Measurements from ENCODE around the gene GTF2F2.

Gene GTF2F2

GRCh38 chr13:45136741-45137504, 16.6 kb downstream of the GTF2F2 start:
- TF ChIP-seq CTCF (IDR thresholded peaks at IDR 0.05; ENCODE audit: low read depth, low read length) = no peak
- in situ Hi-C loops (cut with HindIII; ENCODE audit: low sequenced_read_pairs) = no loop called here
- DNase-seq (ENCODE audit: low read depth, low spot score) = no peak
- no peak overlapping the region for H3K4me3 ChIP-seq (ENCODE audit: low read depth, low read length)

GRCh38 chr13:45137526-45137925, 17.2 kb downstream of the GTF2F2 start:
- in situ Hi-C loops (cut with HindIII; ENCODE audit: low sequenced_read_pairs) = no loop called here
- no peak for DNase-seq (ENCODE audit: low read depth, low spot score)
- TF ChIP-seq CTCF (IDR thresholded peaks at IDR 0.05; ENCODE audit: low read depth, low read length) = no peak
- no peak overlapping the region for H3K4me3 ChIP-seq (ENCODE audit: low read depth, low read length)

GRCh38 chr13:45138282-45138681, 18.0 kb downstream of the GTF2F2 start:
- DNase-seq (ENCODE audit: low read depth, low spot score) = no peak
- in situ Hi-C loops (cut with HindIII; ENCODE audit: low sequenced_read_pairs) = no loop called here
- no peak for TF ChIP-seq CTCF (IDR thresholded peaks at IDR 0.05; ENCODE audit: low read depth, low read length)
- no peak overlapping the region for H3K4me3 ChIP-seq (ENCODE audit: low read depth, low read length)

- in situ Hi-C loops (cut with HindIII; ENCODE audit: low sequenced_read_pairs) = no loop called here
- H3K4me3 ChIP-seq (ENCODE audit: low read depth, low read length) = no peak overlapping the region
- no peak for DNase-seq (ENCODE audit: low read depth, low spot score)
- no peak for TF ChIP-seq CTCF (IDR thresholded peaks at IDR 0.05; ENCODE audit: low read depth, low read length)
These were observed 21.1 kb downstream of the GTF2F2 start for GRCh38 chr13:45141369-45141768.

- no peak for TF ChIP-seq CTCF (IDR thresholded peaks at IDR 0.05; ENCODE audit: low read depth, low read length)
- no peak for DNase-seq (ENCODE audit: low read depth, low spot score)
- no peak overlapping the region for H3K4me3 ChIP-seq (ENCODE audit: low read depth, low read length)
- in situ Hi-C loops (cut with HindIII; ENCODE audit: low sequenced_read_pairs) = no loop called here
These were observed 22.4 kb downstream of the GTF2F2 start for GRCh38 chr13:45142440-45143345.

- in situ Hi-C loops (cut with HindIII; ENCODE audit: low sequenced_read_pairs) = no loop called here
- no peak overlapping the region for H3K4me3 ChIP-seq (ENCODE audit: low read depth, low read length)
- no peak for TF ChIP-seq CTCF (IDR thresholded peaks at IDR 0.05; ENCODE audit: low read depth, low read length)
- DNase-seq (ENCODE audit: low read depth, low spot score) = no peak
These were observed 23.0 kb downstream of the GTF2F2 start for GRCh38 chr13:45143346-45143751.
